BE2C (cell line): ENCODE measurements around the gene TIMM21.
A peak's percentile ranks its signal among the peaks of the same experiment; 100 is the strongest.

ENCODE experiments used
- DNase-seq: peaks from one replicate; pipeline ENCODE4 v3.0.0-alpha.2; 2020
- H3K27me3 ChIP-seq: fragments of 250-450 bp; sonication (Bioruptor Pico); 2 replicates; pipeline ENCODE4 v1.5.1; 2020; ENCODE audit warnings: mild to moderate bottlenecking
- H3K36me3 ChIP-seq: fragments of 250-450 bp; sonication (Bioruptor Pico); 2 replicates; pipeline ENCODE4 v1.5.1; 2020; ENCODE audit warnings: mild to moderate bottlenecking
- H3K4me1 ChIP-seq: fragments of 250-450 bp; sonication (Bioruptor Pico); 2 replicates; pipeline ENCODE4 v1.5.1; 2020
- H3K4me3 ChIP-seq: 2 replicates; pipeline ENCODE4 v1.5.1; 2011; ENCODE audit warnings: low read depth, low read length
- H3K9me3 ChIP-seq: fragments of 250-450 bp; sonication (Bioruptor Pico); 2 replicates; pipeline ENCODE4 v1.5.1; 2020
- CTCF ChIP-seq: IDR thresholded peaks from 2 replicates; pipeline ENCODE4 v1.5.1; 2012; ENCODE audit warnings: mild to moderate bottlenecking, low read depth, low read length

Gene TIMM21

DNA sequence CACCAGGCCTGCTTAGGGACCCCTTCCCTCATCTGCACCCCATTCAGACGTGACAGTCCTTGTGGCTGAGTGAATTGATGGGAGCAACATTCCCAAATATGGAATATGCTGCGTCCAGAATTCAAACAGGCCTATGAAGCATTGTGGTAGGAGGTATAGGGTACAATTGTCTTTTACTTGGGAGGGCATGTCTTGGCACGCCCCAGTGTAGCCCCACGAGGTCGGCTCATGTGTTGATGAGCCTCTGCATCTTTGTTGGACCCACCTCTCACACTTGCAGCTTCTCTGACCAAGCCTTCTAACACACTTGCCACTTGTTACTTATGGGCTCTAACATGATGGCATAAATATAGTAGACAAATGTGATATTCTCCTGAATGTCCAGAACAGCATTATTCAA is 1.6 kb downstream of the TIMM21 start:
- DNase-seq: no peak
- Histone ChIP-seq H3K4me3 (peak overlapping the region; percentile 91), H3K4me1 (no peaks in the 10 kb centered on the region; the same call in 1 of the 2 replicates), H3K9me3 (no peaks in the 10 kb centered on the region), H3K36me3 (no peaks in the 10 kb centered on the region; the same call in 1 of the 2 replicates), H3K27me3 (no peaks in the 10 kb centered on the region)
- TF ChIP-seq CTCF: no peak

DNA sequence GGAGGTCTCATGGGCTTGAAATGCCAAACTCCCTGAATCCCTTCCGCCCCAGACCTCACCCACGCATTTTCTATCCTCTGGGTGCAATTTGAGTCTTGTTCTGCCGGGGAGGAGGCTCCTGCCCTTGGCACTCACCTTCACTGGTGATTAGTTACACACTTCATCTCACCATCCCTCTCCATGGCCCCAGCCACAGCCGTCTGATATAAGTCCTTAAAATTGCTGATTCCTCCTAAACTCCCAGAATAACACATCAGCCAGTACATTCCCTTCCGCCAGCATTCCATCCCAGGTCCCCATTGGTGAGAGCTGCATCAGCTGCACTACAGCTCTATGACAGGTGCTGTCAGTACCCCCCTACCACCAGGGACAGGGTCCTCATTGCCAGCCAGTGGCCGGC is 3.9 kb downstream of the TIMM21 start:
- Histone ChIP-seq H3K4me1 (no peaks in the 10 kb centered on the region; the same call in 1 of the 2 replicates), H3K27me3 (no peaks in the 10 kb centered on the region), H3K9me3 (no peaks in the 10 kb centered on the region), H3K36me3 (peaks cover 6% of the 10 kb centered on the region; the same call in 1 of the 2 replicates), H3K4me3 (no peak overlapping the region)
- TF ChIP-seq CTCF: no peak
- no peak for DNase-seq

GRCh38 chr18:74152857-74153256 is 4.5 kb downstream of the TIMM21 start:
- Histone ChIP-seq H3K4me1 (no peaks in the 10 kb centered on the region; the same call in 1 of the 2 replicates), H3K36me3 (peaks cover 6% of the 10 kb centered on the region; the same call in 1 of the 2 replicates), H3K4me3 (no peak overlapping the region), H3K27me3 (no peaks in the 10 kb centered on the region), H3K9me3 (no peaks in the 10 kb centered on the region)
- no peak for DNase-seq
- no peak for TF ChIP-seq CTCF

GRCh38 chr18:74153377-74153776 is 5.1 kb downstream of the TIMM21 start:
- H3K4me1 ChIP-seq: no peaks in the 10 kb centered on the region; the same call in 1 of the 2 replicates
- no peak for TF ChIP-seq CTCF
- H3K4me3 ChIP-seq: no peak overlapping the region
- peaks cover 10% of the 10 kb centered on the region; the same call in 1 of the 2 replicates for H3K36me3 ChIP-seq
- DNase-seq: no peak
- no peaks in the 10 kb centered on the region for H3K9me3 ChIP-seq
- H3K27me3 ChIP-seq: no peaks in the 10 kb centered on the region

DNA sequence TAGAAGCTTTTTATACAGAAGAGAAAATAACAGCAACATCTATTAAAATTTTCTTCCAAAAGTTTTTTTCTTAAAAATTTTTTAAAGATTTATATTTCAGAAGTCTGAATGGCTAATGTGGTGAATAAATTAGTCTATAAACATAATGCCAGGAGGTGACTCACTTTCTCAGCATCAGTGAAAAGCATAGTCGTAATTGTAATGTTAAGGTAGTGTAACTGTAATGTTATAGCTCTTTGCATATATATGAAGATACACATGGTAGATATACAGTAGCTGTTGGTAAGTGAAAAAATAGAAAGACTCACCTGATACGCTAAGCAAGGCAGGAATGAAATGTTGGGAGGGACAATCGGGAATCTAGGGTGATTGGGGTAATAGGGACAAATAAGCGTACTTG is 5.5 kb downstream of the TIMM21 start:
- H3K9me3 ChIP-seq: no peaks in the 10 kb centered on the region
- DNase-seq: no peak
- H3K36me3 ChIP-seq: peaks cover 10% of the 10 kb centered on the region; the same call in 1 of the 2 replicates
- H3K4me1 ChIP-seq: no peaks in the 10 kb centered on the region; the same call in 1 of the 2 replicates
- no peak for TF ChIP-seq CTCF
- H3K27me3 ChIP-seq: no peaks in the 10 kb centered on the region
- no peak overlapping the region for H3K4me3 ChIP-seq

DNA sequence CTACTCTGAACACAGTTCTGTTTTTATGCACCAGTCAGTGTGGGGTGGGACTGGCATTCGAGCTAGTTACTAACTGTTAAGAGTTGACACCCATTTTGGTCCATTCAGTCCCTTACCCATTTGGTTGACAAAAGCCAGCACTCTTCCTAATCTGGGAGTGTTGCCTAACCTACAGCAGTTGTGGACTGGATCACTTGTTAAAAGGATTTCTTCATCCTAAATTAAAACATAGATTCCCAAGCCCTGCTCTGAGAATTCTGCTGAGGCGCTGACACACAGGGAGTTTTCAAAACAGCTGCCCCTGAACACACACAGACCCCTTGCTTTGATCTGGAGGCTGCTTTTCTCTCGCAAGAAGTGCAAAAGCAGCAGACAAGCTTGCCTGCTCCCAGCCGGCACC is 6.4 kb downstream of the TIMM21 start:
- Histone ChIP-seq H3K36me3 (peaks cover 10% of the 10 kb centered on the region; the same call in 1 of the 2 replicates), H3K4me3 (no peak overlapping the region), H3K9me3 (no peaks in the 10 kb centered on the region), H3K27me3 (no peaks in the 10 kb centered on the region), H3K4me1 (no peaks in the 10 kb centered on the region; the same call in 1 of the 2 replicates)
- DNase-seq: no peak
- no peak for TF ChIP-seq CTCF
